ENCODE results near the gene HMX2.

Gene HMX2

GRCh38 chr10:123102673-123103072, 45.3 kb upstream of the HMX2 start:
- H2AFZ ChIP-seq (ENCODE audit: low read length), result no peak overlapping the region
- no peaks in the 10 kb centered on the region for H3K9me2 ChIP-seq (ENCODE audit: low read depth, low read length)
- no peaks in the 10 kb centered on the region for H3K79me2 ChIP-seq (ENCODE audit: insufficient read depth, low read length)
- no peaks in the 10 kb centered on the region for H3K4me1 ChIP-seq (ENCODE audit: insufficient read depth, low read length, severe bottlenecking)
- H3K27ac ChIP-seq (ENCODE audit: low read depth, low read length, poor library complexity, severe bottlenecking), result no peak overlapping the region
- H4K20me1 ChIP-seq (ENCODE audit: insufficient read depth, low read length), result no peaks in the 10 kb centered on the region
- no peak for TF ChIP-seq EZH2 (IDR thresholded peaks at IDR 0.05; ENCODE audit: borderline replicate concordance, low read length)
- TF ChIP-seq, protein P1, sequence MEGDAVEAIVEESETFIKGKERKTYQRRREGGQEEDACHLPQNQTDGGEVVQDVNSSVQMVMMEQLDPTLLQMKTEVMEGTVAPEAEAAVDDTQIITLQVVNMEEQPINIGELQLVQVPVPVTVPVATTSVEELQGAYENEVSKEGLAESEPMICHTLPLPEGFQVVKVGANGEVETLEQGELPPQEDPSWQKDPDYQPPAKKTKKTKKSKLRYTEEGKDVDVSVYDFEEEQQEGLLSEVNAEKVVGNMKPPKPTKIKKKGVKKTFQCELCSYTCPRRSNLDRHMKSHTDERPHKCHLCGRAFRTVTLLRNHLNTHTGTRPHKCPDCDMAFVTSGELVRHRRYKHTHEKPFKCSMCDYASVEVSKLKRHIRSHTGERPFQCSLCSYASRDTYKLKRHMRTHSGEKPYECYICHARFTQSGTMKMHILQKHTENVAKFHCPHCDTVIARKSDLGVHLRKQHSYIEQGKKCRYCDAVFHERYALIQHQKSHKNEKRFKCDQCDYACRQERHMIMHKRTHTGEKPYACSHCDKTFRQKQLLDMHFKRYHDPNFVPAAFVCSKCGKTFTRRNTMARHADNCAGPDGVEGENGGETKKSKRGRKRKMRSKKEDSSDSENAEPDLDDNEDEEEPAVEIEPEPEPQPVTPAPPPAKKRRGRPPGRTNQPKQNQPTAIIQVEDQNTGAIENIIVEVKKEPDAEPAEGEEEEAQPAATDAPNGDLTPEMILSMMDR (IDR thresholded peaks at IDR 0.05; ENCODE audit: low read length), result no peak
- no peak overlapping the region for H3K4me3 ChIP-seq (ENCODE audit: low read depth, low read length, poor library complexity, severe bottlenecking)
- H3F3A ChIP-seq (ENCODE audit: insufficient read depth, low read length), result no peaks in the 10 kb centered on the region
- H3K9ac ChIP-seq (ENCODE audit: low read length), result no peak overlapping the region
- H3K9me3 ChIP-seq (ENCODE audit: low read length), result no peaks in the 10 kb centered on the region
- H3K36me3 ChIP-seq (ENCODE audit: insufficient read depth, low read length), result no peaks in the 10 kb centered on the region
- no peak overlapping the region for H3K4me2 ChIP-seq (ENCODE audit: low read length)
- H3K27me3 ChIP-seq (ENCODE audit: insufficient read depth, low read length), result no peaks in the 10 kb centered on the region

DNA sequence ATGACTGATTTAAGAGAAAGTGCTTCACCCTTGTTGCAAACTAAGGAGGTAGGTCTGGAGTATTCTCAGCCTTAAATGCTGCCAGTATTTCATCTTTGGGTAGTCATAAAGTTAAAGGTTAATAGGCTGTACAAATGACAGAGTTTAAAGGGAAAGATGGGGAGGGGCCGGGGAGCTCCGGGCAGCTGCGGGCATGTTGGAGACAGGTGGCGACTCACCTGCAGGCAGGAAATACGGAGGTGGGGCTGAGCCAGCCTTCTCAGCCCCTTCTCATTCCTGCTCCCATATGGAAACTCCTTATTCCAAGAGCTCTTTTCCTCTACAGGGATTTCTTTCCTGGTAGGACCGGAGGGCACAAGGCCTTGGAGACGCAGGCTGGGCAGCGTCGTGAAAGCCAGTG, 44.0 kb upstream of the HMX2 start:
- no peaks in the 10 kb centered on the region for H3K9me2 ChIP-seq (ENCODE audit: low read depth, low read length)
- H3K9ac ChIP-seq (ENCODE audit: low read length), result no peak overlapping the region
- H3K4me1 ChIP-seq (ENCODE audit: insufficient read depth, low read length, severe bottlenecking), result no peaks in the 10 kb centered on the region
- H2AFZ ChIP-seq (ENCODE audit: low read length), result no peak overlapping the region
- H3F3A ChIP-seq (ENCODE audit: insufficient read depth, low read length), result no peaks in the 10 kb centered on the region
- no peak overlapping the region for H3K4me2 ChIP-seq (ENCODE audit: low read length)
- TF ChIP-seq, protein P1 (IDR thresholded peaks at IDR 0.05; ENCODE audit: low read length), result no peak
- no peak for TF ChIP-seq EZH2 (IDR thresholded peaks at IDR 0.05; ENCODE audit: borderline replicate concordance, low read length)
- H3K4me3 ChIP-seq (ENCODE audit: low read depth, low read length, poor library complexity, severe bottlenecking), result no peak overlapping the region
- no peaks in the 10 kb centered on the region for H3K9me3 ChIP-seq (ENCODE audit: low read length)
- no peaks in the 10 kb centered on the region for H3K79me2 ChIP-seq (ENCODE audit: insufficient read depth, low read length)
- H3K36me3 ChIP-seq (ENCODE audit: insufficient read depth, low read length), result no peaks in the 10 kb centered on the region
- H3K27me3 ChIP-seq (ENCODE audit: insufficient read depth, low read length), result no peaks in the 10 kb centered on the region
- H3K27ac ChIP-seq (ENCODE audit: low read depth, low read length, poor library complexity, severe bottlenecking), result no peak overlapping the region
- H4K20me1 ChIP-seq (ENCODE audit: insufficient read depth, low read length), result no peaks in the 10 kb centered on the region

GRCh38 chr10:123109466-123109865, 38.5 kb upstream of the HMX2 start:
- no peak for TF ChIP-seq EZH2 (IDR thresholded peaks at IDR 0.05; ENCODE audit: borderline replicate concordance, low read length)
- TF ChIP-seq, protein P1 (IDR thresholded peaks at IDR 0.05; ENCODE audit: low read length), result no peak

More at GRCh38 chr10:123109466-123109865, 38.5 kb upstream of the HMX2 start:
- Histone ChIP-seq H3F3A (ENCODE audit: insufficient read depth, low read length) (no peaks in the 10 kb centered on the region), H3K4me1 (ENCODE audit: insufficient read depth, low read length, severe bottlenecking) (no peaks in the 10 kb centered on the region), H3K27ac (ENCODE audit: low read depth, low read length, poor library complexity, severe bottlenecking) (no peak overlapping the region), H2AFZ (ENCODE audit: low read length) (no peak overlapping the region), H3K36me3 (ENCODE audit: insufficient read depth, low read length) (no peaks in the 10 kb centered on the region), H3K9ac (ENCODE audit: low read length) (no peak overlapping the region), H3K9me3 (ENCODE audit: low read length) (no peaks in the 10 kb centered on the region), H4K20me1 (ENCODE audit: insufficient read depth, low read length) (no peaks in the 10 kb centered on the region), H3K79me2 (ENCODE audit: insufficient read depth, low read length) (no peaks in the 10 kb centered on the region), H3K9me2 (ENCODE audit: low read depth, low read length) (no peaks in the 10 kb centered on the region), H3K4me3 (ENCODE audit: low read depth, low read length, poor library complexity, severe bottlenecking) (no peak overlapping the region), H3K27me3 (ENCODE audit: insufficient read depth, low read length) (no peaks in the 10 kb centered on the region; the same call in 1 of the 2 replicates), H3K4me2 (ENCODE audit: low read length) (no peak overlapping the region)
